Jurkat, Clone E6-1 (cell line): Measurements from ENCODE around the gene PLCZ1. TPM values are rescaled to one million over a fixed set of nuclear protein-coding genes. Genes with fewer than 3 reads are reported as not detected.
"Not testable (repeated sequence)": the region's sequence is repeated elsewhere in the genome, so short reads cannot be mapped to it uniquely, and the experiment has no call there.

ENCODE experiments used
- DNase-seq: peaks from one replicate; pipeline ENCODE4 v3.0.0-alpha.2; 2011; ENCODE audit warnings: low read depth, low spot score
- H3K4me3 ChIP-seq: 2 replicates; pipeline ENCODE4 v1.5.1; 2011; ENCODE audit warnings: mild to moderate bottlenecking, low read length, control low read depth, moderate library complexity
- polyA plus RNA-seq: library from polyadenylated mRNA; unstranded; fragments of >200 nt; gene quantifications from one replicate; pipeline ENCODE4 v1.2.1, GENCODE V29; 2012; ENCODE audit warnings: missing spikeins; ENCODE audit not compliant: insufficient read length, insufficient read depth

The PLCZ1 gene, protein sequence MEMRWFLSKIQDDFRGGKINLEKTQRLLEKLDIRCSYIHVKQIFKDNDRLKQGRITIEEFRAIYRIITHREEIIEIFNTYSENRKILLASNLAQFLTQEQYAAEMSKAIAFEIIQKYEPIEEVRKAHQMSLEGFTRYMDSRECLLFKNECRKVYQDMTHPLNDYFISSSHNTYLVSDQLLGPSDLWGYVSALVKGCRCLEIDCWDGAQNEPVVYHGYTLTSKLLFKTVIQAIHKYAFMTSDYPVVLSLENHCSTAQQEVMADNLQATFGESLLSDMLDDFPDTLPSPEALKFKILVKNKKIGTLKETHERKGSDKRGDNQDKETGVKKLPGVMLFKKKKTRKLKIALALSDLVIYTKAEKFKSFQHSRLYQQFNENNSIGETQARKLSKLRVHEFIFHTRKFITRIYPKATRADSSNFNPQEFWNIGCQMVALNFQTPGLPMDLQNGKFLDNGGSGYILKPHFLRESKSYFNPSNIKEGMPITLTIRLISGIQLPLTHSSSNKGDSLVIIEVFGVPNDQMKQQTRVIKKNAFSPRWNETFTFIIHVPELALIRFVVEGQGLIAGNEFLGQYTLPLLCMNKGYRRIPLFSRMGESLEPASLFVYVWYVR
- not detected for polyA plus RNA-seq

DNA sequence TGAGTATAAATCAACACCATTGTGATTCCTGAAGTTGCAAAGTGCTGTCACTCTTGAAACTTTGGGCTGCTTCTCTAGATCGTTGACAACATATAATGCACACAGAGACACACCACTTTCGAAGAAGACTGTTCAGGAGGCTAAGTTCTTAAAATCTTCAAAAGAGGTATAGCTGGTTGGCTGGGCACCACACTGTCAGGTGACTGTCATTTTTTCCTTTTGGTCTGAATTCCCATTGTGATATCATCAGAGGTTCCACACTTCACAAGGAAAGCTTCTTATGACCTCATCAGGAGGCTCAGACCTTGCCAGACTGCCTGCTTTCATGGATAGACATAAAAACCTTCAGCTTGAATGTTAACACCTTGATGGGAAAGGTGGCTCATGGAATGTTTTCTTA, at the start of gene PLCZ1, which contains the start of gene CAPZA3:
TSS of gene PLCZ1 (minus strand) at position 194 of the 400 bp plus-strand sequence. CDS start 641 bp downstream, outside the sequence.
TSS of gene CAPZA3 (plus strand) at position 301 of the 400 bp plus-strand sequence. CDS start 150 bp downstream, outside the sequence.
- DNase-seq = no peak
- H3K4me3 ChIP-seq = no peak within 1 kb of the TSS

DNA sequence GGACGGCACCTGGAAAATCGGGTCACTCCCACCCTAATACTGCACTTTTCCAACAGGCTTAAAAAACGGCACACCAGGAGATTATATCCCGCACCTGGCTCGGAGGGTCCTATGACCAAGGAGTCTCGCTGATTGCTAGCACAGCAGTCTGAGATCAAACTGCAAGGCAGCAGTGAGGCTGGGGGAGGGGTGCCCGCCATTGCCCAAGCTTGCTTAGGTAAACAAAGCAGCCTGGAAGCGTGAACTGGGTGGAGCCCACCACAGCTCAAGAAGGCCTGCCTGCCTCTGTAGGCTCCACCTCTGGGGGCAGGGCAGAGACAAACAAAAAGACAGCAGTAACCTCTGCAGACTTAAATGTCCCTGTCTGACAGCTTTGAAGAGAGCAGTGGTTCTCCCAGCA, 47.7 kb upstream of the PLCZ1 start:
- DNase-seq, H3K4me3 ChIP-seq: not testable (repeated sequence)

DNA sequence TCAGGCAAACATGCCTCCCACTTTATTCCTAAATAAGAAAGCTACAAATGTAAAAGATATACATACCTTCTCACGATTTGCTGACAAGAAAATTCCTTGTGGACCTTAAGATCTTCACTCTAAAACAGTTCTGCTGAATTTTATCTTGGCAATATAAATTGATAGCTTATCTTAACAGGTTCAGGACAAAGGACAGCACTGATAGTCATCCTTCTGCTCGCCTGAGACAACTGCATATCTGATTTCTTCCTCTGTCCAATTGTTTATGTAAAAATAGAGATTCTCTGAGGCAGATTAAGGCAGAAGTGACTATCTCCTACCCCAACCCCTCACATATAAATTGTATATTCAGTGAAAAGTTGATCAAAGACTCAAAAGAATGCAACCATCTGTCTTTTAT, 45.0 kb upstream of the PLCZ1 start:
- H3K4me3 ChIP-seq = no peak overlapping the region
- DNase-seq = no peak

DNA sequence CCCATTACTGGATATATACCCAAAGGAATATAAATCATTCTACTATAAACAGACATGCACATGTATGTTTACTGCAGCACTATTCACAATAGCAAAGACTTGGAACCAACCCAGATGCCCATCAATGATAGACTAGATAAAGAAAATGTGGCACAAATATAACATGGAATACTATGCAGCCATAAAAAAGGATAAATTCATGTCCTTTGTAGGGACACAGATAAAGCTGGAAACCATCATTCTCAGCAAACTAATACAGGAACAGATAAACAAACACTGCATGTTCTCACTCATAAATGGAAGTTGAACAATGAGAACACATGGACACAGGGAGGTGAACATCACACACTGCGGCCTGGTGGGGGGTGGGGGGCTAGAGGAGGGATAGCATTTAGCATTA, 28.7 kb upstream of the PLCZ1 start:
- DNase-seq, H3K4me3 ChIP-seq: not testable (repeated sequence)

DNA sequence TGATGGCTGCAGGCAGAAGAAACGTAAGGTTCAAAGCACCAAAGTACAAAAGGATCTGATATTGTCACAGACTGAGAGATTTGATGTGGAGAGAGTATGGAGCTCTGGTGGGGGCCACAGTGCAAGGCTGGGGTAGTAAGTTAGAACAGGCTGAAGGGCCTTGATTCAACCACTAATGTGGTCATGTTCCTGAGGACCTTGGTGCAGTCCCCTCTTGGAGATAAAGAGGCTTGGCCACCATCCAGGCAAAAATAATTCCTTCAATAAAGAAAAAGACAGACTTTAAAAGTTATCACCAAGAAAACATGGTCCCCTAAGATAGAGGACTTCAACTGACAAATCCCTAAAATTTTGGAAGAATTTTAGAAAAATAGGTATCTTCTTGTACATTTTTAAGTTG, 17.5 kb upstream of the PLCZ1 start:
- no peak for DNase-seq
- no peak overlapping the region for H3K4me3 ChIP-seq

DNA sequence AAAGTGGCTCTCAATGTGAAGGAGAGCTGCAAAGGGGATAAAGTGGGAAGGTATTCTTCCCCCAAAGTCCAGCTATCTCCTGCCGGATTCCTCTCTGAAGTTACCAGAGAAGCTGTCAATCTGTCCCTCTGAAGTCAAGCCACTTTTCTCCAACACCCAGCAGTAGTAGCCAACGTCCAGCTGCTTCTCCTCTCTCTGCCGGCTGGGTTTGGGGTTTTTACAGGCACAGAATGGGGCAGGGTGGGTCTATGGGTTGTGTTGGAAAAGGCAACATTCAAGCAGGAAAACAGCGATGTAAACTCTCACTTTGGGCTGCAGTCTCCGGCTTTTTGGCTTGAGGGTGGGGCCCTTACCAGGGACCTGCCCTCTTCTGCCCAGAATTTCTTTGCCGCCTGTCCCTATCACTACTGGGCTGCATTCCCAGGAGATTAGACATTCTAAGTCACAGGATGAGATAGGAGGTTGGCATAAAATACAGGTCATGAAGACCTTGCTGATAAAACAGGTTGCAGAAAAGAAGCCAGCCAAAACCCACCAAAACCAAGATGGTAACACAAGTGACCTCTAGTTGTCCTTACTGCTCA, 16.4 kb upstream of the PLCZ1 start:
- DNase-seq = no peak
- H3K4me3 ChIP-seq = no peak overlapping the region

DNA sequence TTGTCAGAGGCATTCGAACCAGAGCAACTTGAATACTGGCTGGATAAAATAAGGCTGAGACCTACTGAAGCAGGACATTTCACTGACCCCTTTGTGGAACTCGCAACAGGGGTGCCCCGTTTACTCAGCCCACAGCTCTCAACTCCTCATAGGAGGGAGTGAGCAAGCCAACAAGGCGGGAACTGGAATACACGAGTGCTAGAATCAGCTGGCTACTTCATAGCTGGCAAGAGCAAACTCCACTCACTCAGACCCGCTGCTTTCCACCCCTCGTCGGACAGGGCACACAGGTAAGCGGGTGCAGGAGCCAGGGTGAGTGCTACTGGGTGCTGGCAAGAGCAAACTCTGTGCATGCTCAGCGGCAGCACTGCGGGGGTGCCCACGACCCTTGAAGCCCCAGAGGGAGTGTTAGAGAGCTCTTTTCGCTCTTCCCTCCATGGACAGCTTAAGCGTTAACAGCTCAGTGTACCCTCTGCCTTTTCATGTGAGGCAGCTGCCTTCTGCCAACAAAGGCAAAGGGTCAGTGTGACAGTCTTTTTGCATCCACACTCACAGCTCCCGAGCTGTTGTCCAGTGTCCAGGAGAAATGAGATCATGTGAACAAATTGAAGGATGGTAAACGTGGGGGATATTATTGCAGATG, 15.8 kb upstream of the PLCZ1 start:
- DNase-seq = no peak
- no peak overlapping the region for H3K4me3 ChIP-seq

DNA sequence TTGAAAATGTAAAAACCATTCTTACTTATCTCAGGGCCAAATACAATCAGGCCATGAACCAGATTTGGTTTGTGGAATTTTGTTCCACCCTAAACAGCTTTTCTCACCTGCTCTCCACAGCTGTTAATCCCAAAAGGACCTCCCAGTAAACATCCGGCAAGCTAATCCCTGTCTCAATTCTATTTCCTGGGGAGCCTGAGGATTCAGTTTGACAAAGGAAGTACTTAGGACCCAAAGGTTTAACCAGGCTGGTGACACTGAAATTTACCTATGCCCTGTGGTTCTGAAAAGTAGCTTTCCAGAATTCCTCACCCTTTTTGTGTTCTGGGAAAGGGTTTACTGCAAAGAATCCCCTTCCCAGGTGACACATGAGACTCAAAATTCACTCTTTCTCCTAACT, 15.1 kb upstream of the PLCZ1 start:
- no peak for DNase-seq
- no peak overlapping the region for H3K4me3 ChIP-seq

DNA sequence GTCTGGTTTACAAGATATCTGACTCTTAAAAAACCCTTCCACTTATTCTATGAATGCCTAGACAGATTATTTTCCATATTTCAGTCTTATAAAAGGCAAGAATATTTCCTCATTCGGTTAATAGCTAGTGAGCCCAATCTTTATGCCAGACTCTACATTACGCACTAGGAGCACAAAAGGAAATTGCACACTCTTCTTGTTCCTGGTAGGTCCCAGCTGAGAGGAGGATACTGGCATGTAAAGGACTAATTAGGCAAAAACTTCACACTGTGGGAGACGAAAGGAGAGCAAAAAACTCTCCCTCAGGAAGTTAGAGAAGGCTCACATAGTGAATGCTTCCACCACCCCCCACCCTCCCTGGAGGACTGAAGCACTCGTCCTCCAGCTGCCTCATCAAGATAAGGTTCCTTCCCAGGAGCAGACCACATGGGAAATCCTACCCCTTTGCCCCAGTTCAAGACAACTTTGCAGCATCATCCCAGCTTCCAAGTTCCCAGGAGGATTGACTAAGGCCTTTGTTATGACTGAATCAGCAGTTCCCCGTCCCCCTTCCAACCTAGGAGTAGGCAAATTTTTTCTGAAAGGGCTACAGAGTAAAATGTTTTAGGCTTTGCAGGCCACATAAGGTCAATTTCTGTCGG, 14.6 kb upstream of the PLCZ1 start:
- DNase-seq = no peak
- no peak overlapping the region for H3K4me3 ChIP-seq

DNA sequence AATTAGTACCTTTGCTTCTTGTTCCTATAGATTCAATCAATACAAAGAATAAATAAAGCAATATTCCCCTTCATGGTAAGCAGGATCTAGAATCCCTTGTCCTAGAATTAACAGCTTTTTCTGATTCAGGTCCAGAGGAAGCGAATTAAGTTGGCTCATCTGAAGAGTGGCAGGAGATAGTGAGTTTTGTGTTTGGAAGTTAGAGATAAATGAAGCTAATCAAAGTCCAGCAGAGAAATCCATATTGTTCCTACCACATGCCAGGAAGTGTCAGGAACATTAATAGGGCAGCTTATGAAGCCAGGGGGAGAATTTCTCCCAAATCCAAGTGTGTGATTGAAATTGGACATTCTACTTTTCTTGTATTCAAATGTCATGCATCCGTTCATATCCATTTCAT, 14.1 kb upstream of the PLCZ1 start:
- H3K4me3 ChIP-seq = no peak overlapping the region
- DNase-seq = no peak

DNA sequence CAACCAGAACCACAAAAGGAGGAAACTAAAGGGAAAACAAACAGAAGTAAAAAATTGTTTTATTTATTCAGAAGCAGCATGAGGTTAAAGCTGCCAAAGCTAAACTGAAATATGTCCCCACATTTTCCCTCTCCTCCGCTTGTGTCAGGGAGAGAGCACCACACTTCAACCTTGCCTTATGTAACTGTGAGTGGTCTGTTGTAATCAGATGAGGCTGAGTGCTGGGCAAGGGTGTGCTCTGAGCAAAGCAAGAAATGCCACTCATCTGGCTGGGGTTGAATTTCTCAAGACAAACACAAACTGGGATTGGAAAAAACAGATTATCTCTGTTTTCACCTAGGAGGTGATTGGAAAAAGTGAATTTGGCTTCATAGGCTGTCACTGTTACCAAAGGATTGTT, 12.3 kb upstream of the PLCZ1 start:
- H3K4me3 ChIP-seq = no peak overlapping the region
- DNase-seq = no peak

DNA sequence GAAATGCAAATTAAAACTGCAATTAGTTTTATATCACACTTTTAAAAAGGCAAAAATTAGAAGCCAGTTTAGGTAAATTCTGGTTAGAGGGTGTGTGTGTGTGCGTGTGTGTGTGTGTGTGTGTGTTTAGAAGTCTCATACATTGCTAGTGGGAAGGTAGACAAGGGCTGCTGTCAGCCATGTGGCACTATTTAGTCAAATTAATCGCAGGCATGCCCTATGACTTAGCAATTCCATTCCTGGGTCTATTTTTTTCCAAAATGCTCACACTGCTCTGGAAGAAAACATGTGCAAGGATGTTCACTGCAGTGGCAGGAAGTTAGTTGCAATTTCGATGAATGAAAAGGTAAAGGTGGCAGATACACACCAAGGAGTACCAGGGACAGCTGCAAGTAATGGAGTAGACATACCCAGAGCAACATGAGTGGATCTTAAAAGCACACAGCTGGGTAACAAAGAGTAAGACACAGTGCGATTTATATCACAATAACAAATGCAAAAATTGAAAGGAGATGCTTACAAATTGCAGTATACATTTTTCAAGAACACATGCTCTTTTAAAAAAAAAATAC, 11.7 kb upstream of the PLCZ1 start:
- no peak for DNase-seq
- no peak overlapping the region for H3K4me3 ChIP-seq

DNA sequence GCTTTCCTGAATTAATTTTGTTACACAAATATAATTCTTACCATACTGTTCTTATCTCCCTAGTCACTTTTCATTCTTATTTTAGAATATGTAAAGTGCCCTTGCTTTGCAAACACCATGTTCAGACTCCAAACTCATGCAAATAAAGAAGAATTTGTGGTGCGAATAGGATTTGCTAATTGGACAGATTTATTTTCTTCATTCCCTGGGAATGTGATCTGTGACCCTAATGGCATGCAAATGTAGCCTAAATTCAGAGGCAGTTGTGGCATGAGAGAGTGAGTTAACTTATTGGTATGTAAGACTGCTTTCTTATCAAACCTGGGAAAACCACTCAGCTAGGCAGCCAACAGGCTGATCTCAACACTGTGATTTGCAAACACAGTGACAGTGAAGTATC, 10.1 kb upstream of the PLCZ1 start:
- no peak for DNase-seq

DNA sequence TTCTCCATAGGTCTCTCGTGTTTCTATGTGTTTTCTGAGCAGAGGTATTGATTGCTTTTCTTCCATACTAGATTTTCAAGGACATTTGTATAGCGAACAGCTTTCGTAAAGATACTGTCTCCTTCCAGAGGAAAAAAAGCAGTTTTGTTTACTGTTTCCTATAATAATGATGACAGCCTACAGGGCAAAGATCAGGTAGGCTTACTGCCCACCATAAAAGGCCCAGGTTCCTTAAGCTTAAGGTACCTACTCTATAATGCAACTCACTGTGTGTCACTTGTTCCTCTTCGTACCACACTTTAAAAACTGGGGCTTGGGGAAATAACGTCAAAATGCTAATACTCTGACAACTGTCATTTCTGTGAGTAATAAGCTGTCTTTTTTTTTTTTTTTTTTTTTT, 6.7 kb downstream of the PLCZ1 start:
- no peak for DNase-seq
- H3K4me3 ChIP-seq = no peak overlapping the region

More for the DNA sequence above, 10.1 kb upstream of the PLCZ1 start:
- H3K4me3 ChIP-seq = no peak overlapping the region

DNA sequence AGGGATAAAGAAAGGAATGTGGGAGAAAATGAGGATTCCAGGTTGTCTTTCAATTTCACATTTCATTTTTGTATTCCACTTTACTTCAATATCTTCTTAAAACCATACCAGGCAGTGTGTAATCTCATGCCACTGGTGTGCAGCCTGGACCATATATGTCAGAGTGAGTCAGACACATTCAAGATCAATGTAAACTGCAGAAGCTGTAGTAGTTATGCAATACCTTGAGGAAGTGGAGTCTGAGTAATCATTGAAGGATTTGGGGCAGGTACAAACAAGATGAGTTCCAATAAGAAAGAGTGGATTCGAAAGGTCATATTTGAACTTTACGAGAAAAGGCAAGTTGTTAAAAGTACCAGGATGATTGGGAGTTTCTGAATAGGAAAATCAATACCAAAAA, 14.1 kb downstream of the PLCZ1 start:
- no peak for DNase-seq
- H3K4me3 ChIP-seq = no peak overlapping the region

DNA sequence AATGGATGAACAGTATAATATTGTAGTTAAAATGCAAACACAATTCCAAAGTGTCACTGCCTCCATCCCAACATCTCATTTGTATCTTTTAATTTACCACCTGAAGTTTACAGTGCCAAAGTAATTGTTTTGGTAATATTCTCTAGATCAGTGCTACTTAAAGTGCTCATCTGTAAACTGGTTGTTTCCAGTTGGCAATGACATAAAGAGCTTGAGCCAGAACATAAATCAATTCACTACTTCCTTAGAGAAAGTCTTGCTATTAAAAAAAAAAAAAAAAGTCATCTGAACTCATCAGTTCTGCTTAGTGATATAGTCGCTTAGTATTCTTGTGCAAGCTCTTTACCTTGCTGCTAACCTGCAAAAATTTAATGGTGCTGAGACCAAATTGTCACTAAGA, 16.4 kb downstream of the PLCZ1 start:
- DNase-seq = no peak
- no peak overlapping the region for H3K4me3 ChIP-seq

DNA sequence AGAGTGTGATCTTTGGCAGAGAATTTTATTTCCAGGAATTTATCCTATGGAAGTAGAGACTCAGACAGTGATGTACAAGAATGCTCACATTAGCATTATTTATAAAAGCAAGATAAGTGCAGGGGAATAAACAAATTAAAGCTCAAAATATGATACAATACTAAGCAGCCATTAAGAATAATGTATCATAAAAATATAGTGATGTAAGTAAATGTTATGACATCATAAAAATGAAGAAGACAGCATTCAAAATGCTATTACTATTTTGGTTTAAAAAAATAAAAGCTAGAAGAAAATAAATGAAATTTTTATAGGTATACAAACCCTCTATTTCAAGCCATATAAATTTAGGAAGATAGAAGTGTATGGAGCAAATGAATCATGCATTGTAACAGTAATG, 17.1 kb downstream of the PLCZ1 start:
- H3K4me3 ChIP-seq = no peak overlapping the region
- no peak for DNase-seq

DNA sequence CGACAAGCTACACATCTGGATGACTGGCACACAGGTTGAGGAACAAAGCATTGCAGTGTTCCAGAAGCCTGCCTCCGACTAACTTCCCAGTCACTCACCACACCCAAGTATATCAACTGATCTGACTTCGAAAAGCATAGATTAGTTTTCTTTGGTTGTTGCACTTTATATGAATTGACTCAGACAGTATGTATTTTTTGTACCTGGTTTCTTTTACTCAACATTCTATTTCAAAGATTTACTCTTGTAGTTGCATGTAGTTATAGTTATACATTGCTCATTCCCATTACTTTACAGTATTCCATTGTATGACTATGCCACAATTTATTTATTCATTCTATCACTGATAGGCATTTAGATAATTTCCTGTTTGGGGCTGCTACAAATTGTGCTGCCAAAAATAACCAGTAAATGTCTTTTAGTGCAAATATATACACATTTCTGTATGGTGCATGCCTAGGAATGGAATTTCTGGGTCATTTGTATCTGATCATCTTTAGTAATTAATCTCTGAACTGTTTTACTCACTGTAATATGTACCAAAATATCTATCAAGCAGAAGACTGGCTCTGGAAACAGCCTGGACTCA, 17.8 kb downstream of the PLCZ1 start:
- DNase-seq = no peak
- no peak overlapping the region for H3K4me3 ChIP-seq

DNA sequence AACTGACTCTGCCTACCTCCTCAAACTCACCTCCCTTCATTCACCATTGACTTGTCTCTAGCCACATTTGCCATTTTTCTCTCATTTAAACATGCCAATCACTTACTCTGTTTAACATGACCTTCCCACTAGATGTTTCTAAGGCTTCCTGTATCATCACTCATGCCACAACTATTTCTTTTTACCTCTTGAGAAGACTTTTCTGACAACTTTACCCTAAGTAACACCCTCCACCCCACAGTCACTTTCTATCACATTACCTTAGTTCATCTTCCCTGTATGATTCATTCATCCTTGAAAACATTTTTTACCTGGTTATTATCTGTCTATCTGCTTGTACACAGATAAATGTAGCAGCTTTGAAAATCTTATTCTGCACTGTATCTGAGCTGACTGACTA, 19.4 kb downstream of the PLCZ1 start:
- DNase-seq = no peak
- no peak overlapping the region for H3K4me3 ChIP-seq
